ACC112 (cell line): ENCODE measurements around the gene NDUFA5.

Source experiments
- H2AFZ ChIP-seq: fragments of 200-600 bp; sonication (generic); one replicate; pipeline ENCODE4 v1.6.0; 2017; ENCODE audit warnings: antibody characterized with exemption, low read length; ENCODE audit not compliant: unreplicated experiment
- H3K27ac ChIP-seq: fragments of 200-600 bp; sonication (generic); 2 replicates; pipeline ENCODE4 v1.5.1; 2014; ENCODE audit warnings: low read depth, mild to moderate bottlenecking, antibody characterized with exemption, low read length, moderate library complexity
- H3K27me3 ChIP-seq: fragments of 200-600 bp; sonication (generic); 2 replicates; pipeline ENCODE4 v1.6.1; 2014; ENCODE audit warnings: mild to moderate bottlenecking, antibody characterized with exemption, low read length, moderate library complexity, mixed read lengths; ENCODE audit not compliant: insufficient read depth
- H3K36me3 ChIP-seq: fragments of 200-600 bp; sonication (generic); 2 replicates; pipeline ENCODE4 v1.6.1; 2016; ENCODE audit warnings: mild to moderate bottlenecking, antibody characterized with exemption, low read length, moderate library complexity, mixed read lengths; ENCODE audit not compliant: insufficient read depth
- H3K4me1 ChIP-seq: fragments of 200-600 bp; sonication (generic); one replicate; pipeline ENCODE4 v1.6.1; 2016; ENCODE audit warnings: low read length, mixed read lengths; ENCODE audit not compliant: insufficient read depth, unreplicated experiment, control insufficient read depth
- H3K4me3 ChIP-seq: fragments of 200-600 bp; sonication (generic); 2 replicates; pipeline ENCODE4 v1.5.1; 2014; ENCODE audit warnings: mild to moderate bottlenecking, low read depth, low read length
- H3K79me2 ChIP-seq: fragments of 200-600 bp; sonication (generic); one replicate; pipeline ENCODE4 v1.6.0; 2016; ENCODE audit warnings: low read length; ENCODE audit not compliant: control insufficient read depth, unreplicated experiment, insufficient read depth

Gene NDUFA5

GRCh38 chr7:123580406-123581161 is 23.0 kb upstream of the NDUFA5 start:
- Histone ChIP-seq H3K4me1 (no peaks in the 10 kb centered on the region), H2AFZ (peak overlapping the region; percentile 51), H3K79me2 (no peaks in the 10 kb centered on the region), H3K4me3 (0 out of 2 replicates have a peak overlapping the region, but pooled peaks have one; percentile 16), H3K36me3 (no peaks in the 10 kb centered on the region), H3K27ac (no peak overlapping the region), H3K27me3 (no peaks in the 10 kb centered on the region)

GRCh38 chr7:123579416-123579815 is 21.8 kb upstream of the NDUFA5 start:
- Histone ChIP-seq H3K36me3 (no peaks in the 10 kb centered on the region), H3K4me3 (no peak overlapping the region), H2AFZ (no peak overlapping the region), H3K27ac (no peak overlapping the region), H3K4me1 (no peaks in the 10 kb centered on the region), H3K79me2 (no peaks in the 10 kb centered on the region), H3K27me3 (no peaks in the 10 kb centered on the region)

GRCh38 chr7:123573896-123574467 is 16.4 kb upstream of the NDUFA5 start:
- no peaks in the 10 kb centered on the region for H3K27me3 ChIP-seq
- H3K79me2 ChIP-seq = no peaks in the 10 kb centered on the region
- no peak overlapping the region for H3K4me3 ChIP-seq
- no peak overlapping the region for H2AFZ ChIP-seq
- H3K36me3 ChIP-seq = no peaks in the 10 kb centered on the region
- no peak overlapping the region for H3K27ac ChIP-seq
- no peaks in the 10 kb centered on the region for H3K4me1 ChIP-seq

GRCh38 chr7:123573341-123573740 is 15.7 kb upstream of the NDUFA5 start:
- Histone ChIP-seq H3K79me2 (no peaks in the 10 kb centered on the region), H3K4me3 (no peak overlapping the region), H3K36me3 (no peaks in the 10 kb centered on the region), H3K27ac (no peak overlapping the region), H3K4me1 (no peaks in the 10 kb centered on the region), H3K27me3 (no peaks in the 10 kb centered on the region), H2AFZ (peak overlapping the region; percentile 42)

GRCh38 chr7:123571684-123572083 is 14.1 kb upstream of the NDUFA5 start:
- Histone ChIP-seq H3K4me3 (no peak overlapping the region), H3K27ac (no peak overlapping the region), H3K36me3 (no peaks in the 10 kb centered on the region), H3K4me1 (no peaks in the 10 kb centered on the region), H2AFZ (no peak overlapping the region), H3K27me3 (no peaks in the 10 kb centered on the region), H3K79me2 (no peaks in the 10 kb centered on the region)

GRCh38 chr7:123571187-123571586 is 13.6 kb upstream of the NDUFA5 start:
- H3K27me3 ChIP-seq = no peaks in the 10 kb centered on the region
- H3K4me3 ChIP-seq = no peak overlapping the region
- no peak overlapping the region for H3K27ac ChIP-seq
- no peak overlapping the region for H2AFZ ChIP-seq
- H3K4me1 ChIP-seq = no peaks in the 10 kb centered on the region
- H3K36me3 ChIP-seq = no peaks in the 10 kb centered on the region
- H3K79me2 ChIP-seq = no peaks in the 10 kb centered on the region

GRCh38 chr7:123570390-123571182 is 13.0 kb upstream of the NDUFA5 start:
- Histone ChIP-seq H3K4me1 (no peaks in the 10 kb centered on the region), H3K36me3 (no peaks in the 10 kb centered on the region), H3K27ac (no peak overlapping the region), H3K4me3 (no peak overlapping the region), H3K27me3 (no peaks in the 10 kb centered on the region), H3K79me2 (no peaks in the 10 kb centered on the region), H2AFZ (no peak overlapping the region)

- H3K4me1 ChIP-seq = no peaks in the 10 kb centered on the region
- no peaks in the 10 kb centered on the region for H3K36me3 ChIP-seq
- H3K27ac ChIP-seq = no peak overlapping the region
- no peak overlapping the region for H2AFZ ChIP-seq
- no peaks in the 10 kb centered on the region for H3K27me3 ChIP-seq
- no peaks in the 10 kb centered on the region for H3K79me2 ChIP-seq
- H3K4me3 ChIP-seq = no peak overlapping the region
These were observed 11.9 kb upstream of the NDUFA5 start for GRCh38 chr7:123569352-123570010.

GRCh38 chr7:123562121-123562520 is 4.5 kb upstream of the NDUFA5 start:
- Histone ChIP-seq H3K4me1 (no peaks in the 10 kb centered on the region), H3K79me2 (peaks cover 3% of the 10 kb centered on the region), H3K27ac (no peak overlapping the region), H2AFZ (no peak overlapping the region), H3K36me3 (no peaks in the 10 kb centered on the region), H3K27me3 (no peaks in the 10 kb centered on the region), H3K4me3 (no peak overlapping the region)

GRCh38 chr7:123558289-123558874 is 764 bp upstream of the NDUFA5 start:
- peak overlapping the region; percentile 66 for H3K27ac ChIP-seq
- H3K4me1 ChIP-seq = peaks cover 10% of the 10 kb centered on the region
- H2AFZ ChIP-seq = peak overlapping the region; percentile 96
- no peaks in the 10 kb centered on the region for H3K36me3 ChIP-seq
- H3K27me3 ChIP-seq = no peaks in the 10 kb centered on the region
- H3K4me3 ChIP-seq = peak overlapping the region; percentile 96
- H3K79me2 ChIP-seq = peaks cover 18% of the 10 kb centered on the region
